ENCODE data around the gene KRTAP12-2.

Gene KRTAP12-2

DNA sequence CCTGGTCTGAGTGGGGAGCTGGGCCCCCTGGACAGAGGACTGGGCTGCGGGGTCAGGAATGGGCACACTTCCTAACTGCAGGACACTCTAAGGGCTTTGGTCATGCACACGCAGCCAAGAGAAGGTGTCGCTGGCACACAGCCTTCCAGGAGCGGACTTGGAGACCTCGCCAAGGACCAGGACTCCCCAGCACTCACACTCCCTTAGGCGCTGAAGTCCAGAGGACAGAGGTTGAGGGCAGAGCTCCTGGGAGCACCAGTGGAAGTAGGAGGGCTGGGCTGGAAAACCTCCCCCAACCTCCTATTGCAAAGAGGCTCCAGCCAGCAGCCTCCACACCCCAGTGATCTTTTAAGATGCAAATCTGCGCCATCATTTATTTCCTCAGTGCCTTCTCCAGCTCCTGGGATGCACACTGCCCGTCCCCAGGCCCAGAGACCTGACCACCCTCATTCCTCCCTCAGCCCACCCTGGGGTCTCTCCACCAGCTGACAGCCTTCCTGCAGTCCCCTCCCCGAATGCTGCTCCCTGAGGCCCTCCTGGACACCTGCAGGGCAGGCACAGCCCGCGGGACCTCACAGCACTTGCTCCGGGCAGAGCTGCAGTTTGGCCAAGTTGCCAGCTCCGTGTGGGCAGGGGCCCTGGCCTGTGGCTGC, 41.6 kb upstream of the KRTAP12-2 start:
- H3K4me3 ChIP-seq (replicated peaks; ENCODE audit: low read depth, low read length): no peak overlapping the region
- TF ChIP-seq, protein P1, sequence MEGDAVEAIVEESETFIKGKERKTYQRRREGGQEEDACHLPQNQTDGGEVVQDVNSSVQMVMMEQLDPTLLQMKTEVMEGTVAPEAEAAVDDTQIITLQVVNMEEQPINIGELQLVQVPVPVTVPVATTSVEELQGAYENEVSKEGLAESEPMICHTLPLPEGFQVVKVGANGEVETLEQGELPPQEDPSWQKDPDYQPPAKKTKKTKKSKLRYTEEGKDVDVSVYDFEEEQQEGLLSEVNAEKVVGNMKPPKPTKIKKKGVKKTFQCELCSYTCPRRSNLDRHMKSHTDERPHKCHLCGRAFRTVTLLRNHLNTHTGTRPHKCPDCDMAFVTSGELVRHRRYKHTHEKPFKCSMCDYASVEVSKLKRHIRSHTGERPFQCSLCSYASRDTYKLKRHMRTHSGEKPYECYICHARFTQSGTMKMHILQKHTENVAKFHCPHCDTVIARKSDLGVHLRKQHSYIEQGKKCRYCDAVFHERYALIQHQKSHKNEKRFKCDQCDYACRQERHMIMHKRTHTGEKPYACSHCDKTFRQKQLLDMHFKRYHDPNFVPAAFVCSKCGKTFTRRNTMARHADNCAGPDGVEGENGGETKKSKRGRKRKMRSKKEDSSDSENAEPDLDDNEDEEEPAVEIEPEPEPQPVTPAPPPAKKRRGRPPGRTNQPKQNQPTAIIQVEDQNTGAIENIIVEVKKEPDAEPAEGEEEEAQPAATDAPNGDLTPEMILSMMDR (IDR thresholded peaks at IDR 0.05; ENCODE audit: insufficient read depth, low read length, poor library complexity, severe bottlenecking): no peak
- peaks cover 2% of the 10 kb centered on the region; the same call in 1 of the 2 replicates for H3K27me3 ChIP-seq (replicated peaks; ENCODE audit: control insufficient read depth, insufficient read depth, low read length)
- no peak for DNase-seq (ENCODE audit: extremely low read depth, insufficient read length)
- H3K36me3 ChIP-seq (ENCODE audit: control insufficient read depth, insufficient read depth, low read length): no peaks in the 10 kb centered on the region

GRCh38 chr21:44706706-44707581, 40.2 kb upstream of the KRTAP12-2 start:
- Histone ChIP-seq H3K4me3 (replicated peaks; ENCODE audit: low read depth, low read length) (no peak overlapping the region), H3K36me3 (ENCODE audit: control insufficient read depth, insufficient read depth, low read length) (no peaks in the 10 kb centered on the region), H3K27me3 (replicated peaks; ENCODE audit: control insufficient read depth, insufficient read depth, low read length) (peaks cover 3% of the 10 kb centered on the region; the same call in 1 of the 2 replicates)
- TF ChIP-seq, protein P1 (IDR thresholded peaks at IDR 0.05; ENCODE audit: insufficient read depth, low read length, poor library complexity, severe bottlenecking): no peak
- no peak for DNase-seq (ENCODE audit: extremely low read depth, insufficient read length)

- Histone ChIP-seq H3K27me3 (replicated peaks; ENCODE audit: control insufficient read depth, insufficient read depth, low read length) (peaks cover 3% of the 10 kb centered on the region; the same call in 1 of the 2 replicates), H3K4me3 (replicated peaks; ENCODE audit: low read depth, low read length) (no peak overlapping the region), H3K36me3 (ENCODE audit: control insufficient read depth, insufficient read depth, low read length) (no peaks in the 10 kb centered on the region)
- DNase-seq (ENCODE audit: extremely low read depth, insufficient read length): no peak
- TF ChIP-seq, protein P1 (IDR thresholded peaks at IDR 0.05; ENCODE audit: insufficient read depth, low read length, poor library complexity, severe bottlenecking): no peak
Observed at GRCh38 chr21:44706026-44706705, 39.4 kb upstream of the KRTAP12-2 start.

- peaks cover 5% of the 10 kb centered on the region; the same call in 1 of the 2 replicates for H3K27me3 ChIP-seq (replicated peaks; ENCODE audit: control insufficient read depth, insufficient read depth, low read length)
- H3K4me3 ChIP-seq (replicated peaks; ENCODE audit: low read depth, low read length): no peak overlapping the region
- H3K36me3 ChIP-seq (ENCODE audit: control insufficient read depth, insufficient read depth, low read length): no peaks in the 10 kb centered on the region
- DNase-seq (ENCODE audit: extremely low read depth, insufficient read length): no peak
- TF ChIP-seq, protein P1 (IDR thresholded peaks at IDR 0.05; ENCODE audit: insufficient read depth, low read length, poor library complexity, severe bottlenecking): no peak
Observed at GRCh38 chr21:44704636-44705001, 37.9 kb upstream of the KRTAP12-2 start.

GRCh38 chr21:44703731-44704635, 37.3 kb upstream of the KRTAP12-2 start:
- H3K4me3 ChIP-seq (replicated peaks; ENCODE audit: low read depth, low read length): no peak overlapping the region
- no peak for DNase-seq (ENCODE audit: extremely low read depth, insufficient read length)
- peaks cover 5% of the 10 kb centered on the region; the same call in 1 of the 2 replicates for H3K27me3 ChIP-seq (replicated peaks; ENCODE audit: control insufficient read depth, insufficient read depth, low read length)

More at GRCh38 chr21:44703731-44704635, 37.3 kb upstream of the KRTAP12-2 start:
- TF ChIP-seq, protein P1 (IDR thresholded peaks at IDR 0.05; ENCODE audit: insufficient read depth, low read length, poor library complexity, severe bottlenecking): no peak
- H3K36me3 ChIP-seq (ENCODE audit: control insufficient read depth, insufficient read depth, low read length): no peaks in the 10 kb centered on the region

All from GM06990 (cell line).